GM12872 (cell line): Measurements from ENCODE around the gene HAVCR2.

ENCODE experiments used
- CTCF ChIP-seq: IDR thresholded peaks from 3 replicates; pipeline ENCODE4 v1.5.1; 2011; ENCODE audit warnings: low read depth, mild to moderate bottlenecking, low read length, moderate library complexity; ENCODE audit not compliant: insufficient read depth

Gene HAVCR2

GRCh38 chr5:157115012-157115411 is 6.2 kb upstream of the HAVCR2 start:
- TF ChIP-seq CTCF, result no peak

GRCh38 chr5:157113002-157113401 is 4.2 kb upstream of the HAVCR2 start:
- no peak for TF ChIP-seq CTCF

GRCh38 chr5:157109744-157110143 is 900 bp upstream of the HAVCR2 start:
- no peak for TF ChIP-seq CTCF

GRCh38 chr5:157107508-157107907 is 1.3 kb downstream of the HAVCR2 start:
- TF ChIP-seq CTCF, result no peak

- TF ChIP-seq CTCF, result no peak
These were observed 2.0 kb downstream of the HAVCR2 start for GRCh38 chr5:157106630-157107461.

GRCh38 chr5:157100140-157100679 is 8.6 kb downstream of the HAVCR2 start:
- TF ChIP-seq CTCF, result no peak

GRCh38 chr5:157088342-157088990 is 20.4 kb downstream of the HAVCR2 start:
- no peak for TF ChIP-seq CTCF
